Stimulated activated CD4-positive, alpha-beta T cell treated with anti-CD3 and anti-CD28 coated beads, Interleukin-12 subunit alpha, Interleukin-12 subunit beta, amount 100 ng/mL, for 4 hours (primary cell): ENCODE measurements around the gene PSME4.

Source experiments
- DNase-seq: peaks from one replicate; pipeline ENCODE4 v3.0.0-alpha.2; 2020

The PSME4 gene

GRCh38 chr2:53970724-53971602 is at the start of gene PSME4:
TSS of gene PSME4 (minus strand) at chr2:53970993. CDS start at chr2:53970784, 209 bp downstream.
- DNase-seq, result peak; percentile 98

GRCh38 chr2:54015798-54016699 is 45.3 kb upstream of the PSME4 start:
- DNase-seq, result no peak

- no peak for DNase-seq
Measured at GRCh38 chr2:54013996-54014395, 43.2 kb upstream of the PSME4 start.

GRCh38 chr2:54012538-54013141 is 41.8 kb upstream of the PSME4 start:
- no peak for DNase-seq

GRCh38 chr2:54009549-54009948 is 38.8 kb upstream of the PSME4 start:
- no peak for DNase-seq

GRCh38 chr2:54008439-54008838 is 37.6 kb upstream of the PSME4 start:
- no peak for DNase-seq

GRCh38 chr2:54000524-54000923 is 29.7 kb upstream of the PSME4 start:
- no peak for DNase-seq

- DNase-seq, result no peak
Measured at GRCh38 chr2:54000122-54000521, 29.3 kb upstream of the PSME4 start.

- no peak for DNase-seq
Measured at GRCh38 chr2:53998834-53999233, 28.0 kb upstream of the PSME4 start.

- DNase-seq, result no peak
Measured at GRCh38 chr2:53994818-53995808, 24.3 kb upstream of the PSME4 start.

- DNase-seq, result no peak
Measured at GRCh38 chr2:53991948-53992347, 21.2 kb upstream of the PSME4 start.

GRCh38 chr2:53989210-53989862 is 18.5 kb upstream of the PSME4 start:
- DNase-seq, result no peak

- DNase-seq, result no peak
Measured at GRCh38 chr2:53987336-53987921, 16.6 kb upstream of the PSME4 start.

- no peak for DNase-seq
Measured at GRCh38 chr2:53985646-53986045, 14.9 kb upstream of the PSME4 start.

- DNase-seq, result no peak
Measured at GRCh38 chr2:53969968-53970723, 647 bp downstream of the PSME4 start.

GRCh38 chr2:53969285-53969967 is 1.4 kb downstream of the PSME4 start:
- DNase-seq, result no peak

GRCh38 chr2:53964987-53965687 is 5.7 kb downstream of the PSME4 start:
- no peak for DNase-seq

GRCh38 chr2:53964257-53964952 is 6.4 kb downstream of the PSME4 start:
- no peak for DNase-seq
